GM12878 (cell line): ENCODE results near the gene LRRC27.

Experiments used
- CHD2 ChIP-seq: IDR thresholded peaks from 2 replicates; pipeline ENCODE4 v1.6.1; 2011; ENCODE audit warnings: low read depth, low read length, improper control_type of control experiment, borderline replicate concordance
- LARP7 ChIP-seq: fragments of 450-650 bp; IDR thresholded peaks from 2 replicates; pipeline ENCODE4 v1.6.1; 2017; ENCODE audit warnings: mild to moderate bottlenecking
- MXI1 ChIP-seq: fragments of 150-350 bp; IDR thresholded peaks from 2 replicates; pipeline ENCODE4 v1.6.1; 2011; ENCODE audit warnings: low read depth, mild to moderate bottlenecking, inconsistent platforms, low read length, improper control_type of control experiment
- RFX5 ChIP-seq: IDR thresholded peaks from 2 replicates; pipeline ENCODE4 v1.6.1; 2011; ENCODE audit warnings: low read depth, low read length, improper control_type of control experiment
- SPI1 ChIP-seq: IDR thresholded peaks from 2 replicates; pipeline ENCODE4 v1.6.1; 2011; ENCODE audit warnings: low read depth, mild to moderate bottlenecking, low read length, moderate library complexity, borderline replicate concordance; ENCODE audit not compliant: insufficient read depth
- TAF1 ChIP-seq: IDR thresholded peaks from 2 replicates; pipeline ENCODE4 v1.6.1; 2011; ENCODE audit warnings: mild to moderate bottlenecking, low read depth, low read length, borderline replicate concordance
- ZNF274 ChIP-seq: IDR thresholded peaks from one replicate; pipeline ENCODE4 v1.8.0; 2011; ENCODE audit not compliant: insufficient read length, insufficient read depth

GRCh38 chr10:132316133-132316532 lies 15.9 kb upstream of the LRRC27 start:
- no peak for TF ChIP-seq ZNF274
- TF ChIP-seq MXI1, result no peak
- TF ChIP-seq TAF1, result no peak
- no peak for TF ChIP-seq RFX5
- no peak for TF ChIP-seq SPI1
- TF ChIP-seq CHD2, result no peak
- TF ChIP-seq LARP7, result no peak
